K562 (cell line): ENCODE data around the gene C2. TPM values are rescaled to one million over a fixed set of nuclear protein-coding genes. Genes with fewer than 3 reads are reported as not detected.

Source experiments
- BCOR ChIP-seq: fragments of 450-650 bp; IDR thresholded peaks from 2 replicates; pipeline ENCODE4 v1.6.1; 2016
- CCNT2 ChIP-seq: IDR thresholded peaks from 2 replicates; pipeline ENCODE4 v1.6.1; 2011; ENCODE audit warnings: borderline replicate concordance, low read depth, mild to moderate bottlenecking, moderate library complexity, mixed read lengths, low read length; ENCODE audit not compliant: insufficient read length; ENCODE audit errors: extremely low read depth
- FOXJ3 ChIP-seq: sonication (generic); formaldehyde crosslinking; IDR thresholded peaks from 2 replicates; pipeline ENCODE4 v1.4.0; 2020; ENCODE audit warnings: mild to moderate bottlenecking, missing genetic modification reagents
- GATAD2B ChIP-seq: fragments of 450-650 bp; IDR thresholded peaks from 2 replicates; pipeline ENCODE4 v1.6.1; 2017; ENCODE audit warnings: mild to moderate bottlenecking, borderline replicate concordance
- HDAC6 ChIP-seq: IDR thresholded peaks from 2 replicates; pipeline ENCODE4 v1.6.1; 2012; ENCODE audit warnings: low read depth, mild to moderate bottlenecking, control low read depth, inconsistent platforms, low read length, moderate library complexity
- JUND ChIP-seq, 2 experiments: IDR thresholded peaks; 2 replicates in 1 of 2; 3 replicates in 1 of 2; pipeline ENCODE4 v1.6.1; 2011; ENCODE audit warnings: borderline replicate concordance in 2 of 2, low read depth in 2 of 2, low read length in 2 of 2, improper control_type of control experiment in 1 of 2, missing biosample characterization in 1 of 2, missing genetic modification characterization in 1 of 2, missing genetic modification reagents in 1 of 2
- KAT7 ChIP-seq: sonication (generic); formaldehyde crosslinking; IDR thresholded peaks from 2 replicates; pipeline ENCODE4 v1.8.0; 2022; ENCODE audit warnings: missing genetic modification reagents, mild to moderate bottlenecking, borderline replicate concordance
- KLF1 ChIP-seq: fragments of 450-650 bp; IDR thresholded peaks from 2 replicates; pipeline ENCODE4 v1.6.1; 2016; ENCODE audit warnings: missing genetic modification characterization, missing compliant biosample characterization
- LARP7 ChIP-seq: fragments of 450-650 bp; IDR thresholded peaks from 2 replicates; pipeline ENCODE4 v1.6.1; 2016
- NRF1 ChIP-seq, 2 experiments: fragments of 450-650 bp; IDR thresholded peaks in 1 of 2; conservative IDR thresholded peaks in 1 of 2; 2 replicates each; pipeline ENCODE4 v1.6.1; 2014; ENCODE audit warnings: mild to moderate bottlenecking in 2 of 2
- PHF8 ChIP-seq: fragments of 200-600 bp; sonication (generic); IDR thresholded peaks from 2 replicates; pipeline ENCODE4 v1.6.1; 2012; ENCODE audit warnings: mixed run types, mild to moderate bottlenecking, inconsistent platforms, low read length, moderate library complexity, borderline replicate concordance
- PML ChIP-seq: IDR thresholded peaks from 2 replicates; pipeline ENCODE4 v1.6.1; 2012; ENCODE audit warnings: low read length, inconsistent platforms
- POLR3G ChIP-seq: IDR thresholded peaks from 2 replicates; pipeline ENCODE4 v1.6.1; 2011; ENCODE audit not compliant: insufficient read length, insufficient replicate concordance; ENCODE audit errors: extremely low read depth
- RUNX1 ChIP-seq: sonication (generic); IDR thresholded peaks from 2 replicates; pipeline ENCODE4 v1.6.1; 2016; ENCODE audit warnings: antibody characterized with exemption, low read depth
- SMARCE1 ChIP-seq: fragments of 450-650 bp; IDR thresholded peaks from 2 replicates; pipeline ENCODE4 v1.7.1; 2016; ENCODE audit warnings: mild to moderate bottlenecking
- ZBTB7A ChIP-seq: IDR thresholded peaks from 2 replicates; pipeline ENCODE4 v1.6.1; 2011; ENCODE audit warnings: low read depth, mild to moderate bottlenecking, low read length, moderate library complexity, borderline replicate concordance; ENCODE audit not compliant: control insufficient read depth
- ZNF408 ChIP-seq: fragments of 250-450 bp; sonication (Bioruptor Pico); IDR thresholded peaks from 2 replicates; pipeline ENCODE4 v1.4.0; 2020; ENCODE audit warnings: low read depth, mild to moderate bottlenecking, moderate library complexity
- ZNF766 ChIP-seq: fragments of 200-800 bp; sonication (Bioruptor generic); conservative IDR thresholded peaks from 2 replicates; pipeline ENCODE4 v1.6.1; 2016; ENCODE audit warnings: missing genetic modification characterization, missing compliant biosample characterization
- polyA plus RNA-seq, 8 experiments: library from polyadenylated mRNA; depleted of rRNA in 4 of 8; stranded (reverse) in 5 of 8; unstranded in 3 of 8; fragments of >200 nt; fragmentation: Nextera tagmentation in 2 of 8; fragmentation: Illumina TruSeq in 1 of 8; extraction: Ambion mirVana in 2 of 8; extraction: Trizol in 1 of 8; gene quantifications; 2 replicates each; pipeline versions ENCODE4 v1.2.1 to v1.2.3, GENCODE V29; 2011 to 2014; ENCODE audit warnings: inconsistent platforms in 1 of 8, missing spikeins in 1 of 8
- total RNA-seq, 7 experiments: library from RNA; depleted of rRNA in 6 of 7; stranded (reverse); fragments of >200 nt in 6 of 7; fragmentation: Illumina TruSeq in 2 of 7; extraction: Trizol in 2 of 7; gene quantifications; 2 replicates each; pipeline versions ENCODE4 v1.2.1 to v1.2.3, GENCODE V29; 2011 to 2021; ENCODE audit warnings: low replicate concordance in 1 of 7
- TF ChIP-seq, protein P1 (sequence below): sonication (generic); formaldehyde crosslinking; IDR thresholded peaks from 2 replicates; pipeline ENCODE4 v1.8.0; 2022; ENCODE audit warnings: mild to moderate bottlenecking, missing genetic modification reagents
- TF ChIP-seq, protein P2 (sequence below): fragments of 450-650 bp; IDR thresholded peaks from 2 replicates; pipeline ENCODE4 v1.6.1; 2016; ENCODE audit warnings: missing biosample characterization, missing genetic modification characterization
- TF ChIP-seq, protein P3 (sequence below): fragments of 450-650 bp; formaldehyde crosslinking; IDR thresholded peaks from 2 replicates; pipeline ENCODE4 v1.4.0; 2022; ENCODE audit warnings: missing genetic modification characterization
- TF ChIP-seq, protein P4 (sequence below): conservative IDR thresholded peaks from 2 replicates; pipeline ENCODE4 v1.6.1; 2011; ENCODE audit warnings: low read depth, mild to moderate bottlenecking, low read length; ENCODE audit not compliant: control insufficient read depth

C2 gene
- total and polyA plus RNA-seq, 9 of the 15 experiments (the other 6 are each of a cell fraction or from before 2014, with no cell fraction given) = 0.05 to 1.1 (median 0.39) TPM; not detected in 1

DNA sequence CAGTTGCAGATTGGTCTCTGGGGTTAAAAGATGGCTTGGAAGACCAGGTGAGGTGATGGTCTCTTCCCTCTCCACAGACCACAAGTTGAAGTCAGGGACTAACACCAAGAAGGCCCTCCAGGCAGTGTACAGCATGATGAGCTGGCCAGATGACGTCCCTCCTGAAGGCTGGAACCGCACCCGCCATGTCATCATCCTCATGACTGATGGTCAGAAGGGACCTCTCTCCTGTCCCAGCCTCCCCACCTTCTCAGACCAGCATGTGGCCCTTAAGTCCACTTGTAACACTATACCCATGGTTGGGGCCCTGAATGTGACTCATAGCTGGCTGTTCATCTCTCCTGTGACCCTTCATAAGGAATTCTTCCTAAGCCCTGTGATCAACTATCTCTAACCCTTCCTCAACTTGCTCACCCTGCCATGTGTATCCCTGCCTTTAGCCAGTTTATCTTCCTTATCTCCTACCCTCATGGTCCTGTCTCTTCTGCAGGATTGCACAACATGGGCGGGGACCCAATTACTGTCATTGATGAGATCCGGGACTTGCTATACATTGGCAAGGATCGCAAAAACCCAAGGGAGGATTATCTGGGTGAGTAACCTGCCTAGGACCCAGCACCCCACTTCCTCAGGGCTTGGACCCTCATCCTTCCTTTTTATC is 21.4 kb downstream of the C2 start (continued):
- TF ChIP-seq, protein P1, sequence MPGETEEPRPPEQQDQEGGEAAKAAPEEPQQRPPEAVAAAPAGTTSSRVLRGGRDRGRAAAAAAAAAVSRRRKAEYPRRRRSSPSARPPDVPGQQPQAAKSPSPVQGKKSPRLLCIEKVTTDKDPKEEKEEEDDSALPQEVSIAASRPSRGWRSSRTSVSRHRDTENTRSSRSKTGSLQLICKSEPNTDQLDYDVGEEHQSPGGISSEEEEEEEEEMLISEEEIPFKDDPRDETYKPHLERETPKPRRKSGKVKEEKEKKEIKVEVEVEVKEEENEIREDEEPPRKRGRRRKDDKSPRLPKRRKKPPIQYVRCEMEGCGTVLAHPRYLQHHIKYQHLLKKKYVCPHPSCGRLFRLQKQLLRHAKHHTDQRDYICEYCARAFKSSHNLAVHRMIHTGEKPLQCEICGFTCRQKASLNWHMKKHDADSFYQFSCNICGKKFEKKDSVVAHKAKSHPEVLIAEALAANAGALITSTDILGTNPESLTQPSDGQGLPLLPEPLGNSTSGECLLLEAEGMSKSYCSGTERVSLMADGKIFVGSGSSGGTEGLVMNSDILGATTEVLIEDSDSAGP = 0 out of 2 replicates have a peak, but pooled peaks have one; percentile 26
- TF ChIP-seq ZNF408 (CRISPR knock-in tag) (no peak), PML (peak; percentile 11; the same call in 1 of the 2 replicates), HDAC6 (no peak), ZBTB7A (peak; percentile 29; the same call in 1 of the 2 replicates), POLR3G (no peak), KAT7 (CRISPR knock-in tag) (no peak), SMARCE1 (peak; percentile 81), RUNX1 (0 out of 2 replicates have a peak, but pooled peaks have one; percentile 57), FOXJ3 (CRISPR knock-in tag) (no peak), NRF1 (conservative IDR thresholded peaks at IDR 0.05 in 1 of 2, IDR thresholded peaks at IDR 0.05 in 1 of 2) (peak in 1 of 2 experiments; percentile 49; a peak in 1 of 4 replicates), JUND (IDR thresholded peaks at IDR 0.05; ENCODE audit: borderline replicate concordance, low read depth, low read length) (peak; percentile 94), JUND (tag; IDR thresholded peaks at IDR 0.05; ENCODE audit: borderline replicate concordance, low read depth, low read length) (peak; percentile 92; the same call in 2 of the 3 replicates), GATAD2B (no peak; the same call in 1 of the 2 replicates), CCNT2 (peak; percentile 53), BCOR (no peak), PHF8 (0 out of 2 replicates have a peak, but pooled peaks have one; percentile 13), LARP7 (no peak), ZNF766 (CRISPR knock-in tag) (0 out of 2 replicates have a peak, but pooled peaks have one; percentile 19), KLF1 (tag) (peak; percentile 81; the same call in 1 of the 2 replicates)
- TF ChIP-seq, protein P2, sequence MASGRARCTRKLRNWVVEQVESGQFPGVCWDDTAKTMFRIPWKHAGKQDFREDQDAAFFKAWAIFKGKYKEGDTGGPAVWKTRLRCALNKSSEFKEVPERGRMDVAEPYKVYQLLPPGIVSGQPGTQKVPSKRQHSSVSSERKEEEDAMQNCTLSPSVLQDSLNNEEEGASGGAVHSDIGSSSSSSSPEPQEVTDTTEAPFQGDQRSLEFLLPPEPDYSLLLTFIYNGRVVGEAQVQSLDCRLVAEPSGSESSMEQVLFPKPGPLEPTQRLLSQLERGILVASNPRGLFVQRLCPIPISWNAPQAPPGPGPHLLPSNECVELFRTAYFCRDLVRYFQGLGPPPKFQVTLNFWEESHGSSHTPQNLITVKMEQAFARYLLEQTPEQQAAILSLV (tag) = peak; percentile 93
- TF ChIP-seq, protein P3, sequence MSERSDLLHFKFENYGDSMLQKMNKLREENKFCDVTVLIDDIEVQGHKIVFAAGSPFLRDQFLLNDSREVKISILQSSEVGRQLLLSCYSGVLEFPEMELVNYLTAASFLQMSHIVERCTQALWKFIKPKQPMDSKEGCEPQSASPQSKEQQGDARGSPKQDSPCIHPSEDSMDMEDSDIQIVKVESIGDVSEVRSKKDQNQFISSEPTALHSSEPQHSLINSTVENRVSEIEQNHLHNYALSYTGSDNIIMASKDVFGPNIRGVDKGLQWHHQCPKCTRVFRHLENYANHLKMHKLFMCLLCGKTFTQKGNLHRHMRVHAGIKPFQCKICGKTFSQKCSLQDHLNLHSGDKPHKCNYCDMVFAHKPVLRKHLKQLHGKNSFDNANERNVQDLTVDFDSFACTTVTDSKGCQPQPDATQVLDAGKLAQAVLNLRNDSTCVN (CRISPR knock-in tag) = no peak
- TF ChIP-seq, protein P4, sequence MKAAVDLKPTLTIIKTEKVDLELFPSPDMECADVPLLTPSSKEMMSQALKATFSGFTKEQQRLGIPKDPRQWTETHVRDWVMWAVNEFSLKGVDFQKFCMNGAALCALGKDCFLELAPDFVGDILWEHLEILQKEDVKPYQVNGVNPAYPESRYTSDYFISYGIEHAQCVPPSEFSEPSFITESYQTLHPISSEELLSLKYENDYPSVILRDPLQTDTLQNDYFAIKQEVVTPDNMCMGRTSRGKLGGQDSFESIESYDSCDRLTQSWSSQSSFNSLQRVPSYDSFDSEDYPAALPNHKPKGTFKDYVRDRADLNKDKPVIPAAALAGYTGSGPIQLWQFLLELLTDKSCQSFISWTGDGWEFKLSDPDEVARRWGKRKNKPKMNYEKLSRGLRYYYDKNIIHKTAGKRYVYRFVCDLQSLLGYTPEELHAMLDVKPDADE = no peak
